Natural killer cell (primary cell): ENCODE measurements around the gene MYCBPAP. TPM values are rescaled to one million over a fixed set of nuclear protein-coding genes. Genes with fewer than 3 reads are reported as not detected.

Experiments
- ATAC-seq, 3 donors: fragments of 150-1000 bp in 2 of 3; fragments of 200-7000 bp in 1 of 3; cut with Tn5 transposase; 1 replicate in 1 of 3; 2 replicates in 2 of 3; pipeline ENCODE4 v1.10.0; 2021; ENCODE audit warnings: mild to moderate bottlenecking in 2 of 3, moderate library complexity in 2 of 3
- DNase-seq, 2 donors: peaks; one replicate each; pipeline versions ENCODE4 v3.0.0 to v3.0.0-alpha.2; 2013 to 2021; ENCODE audit warnings: mixed read lengths in 1 of 2
- H3K27ac ChIP-seq: one replicate; pipeline ENCODE4 v1.5.1; 2013; ENCODE audit warnings: mild to moderate bottlenecking, low read length
- H3K27me3 ChIP-seq: one replicate; pipeline ENCODE4 v1.6.1; 2013; ENCODE audit warnings: low read length; ENCODE audit not compliant: control insufficient read depth, insufficient read depth
- H3K36me3 ChIP-seq: one replicate; pipeline ENCODE4 v1.6.1; 2013; ENCODE audit warnings: low read length; ENCODE audit not compliant: control insufficient read depth, insufficient read depth
- H3K4me1 ChIP-seq: one replicate; pipeline ENCODE4 v1.6.1; 2013; ENCODE audit warnings: low read length; ENCODE audit not compliant: control insufficient read depth, insufficient read depth
- H3K4me3 ChIP-seq: one replicate; pipeline ENCODE4 v1.5.1; 2013; ENCODE audit warnings: low read length
- H3K9me3 ChIP-seq: one replicate; pipeline ENCODE4 v1.6.1; 2013; ENCODE audit warnings: low read length; ENCODE audit not compliant: control insufficient read depth, insufficient read depth
- H3K27ac Mint-ChIP-seq, 2 donors: one replicate each; pipeline ENCODE4 v1.8.0; 2022; ENCODE audit warnings: mild to moderate bottlenecking in 2 of 2, mixed read lengths in 2 of 2, moderate library complexity in 1 of 2
- H3K27me3 Mint-ChIP-seq, 2 donors: one replicate each; pipeline ENCODE4 v1.8.0; 2022; ENCODE audit warnings: low read depth in 2 of 2, mixed read lengths in 2 of 2
- H3K36me3 Mint-ChIP-seq: one replicate; pipeline ENCODE4 v1.8.0; 2022; ENCODE audit warnings: mixed read lengths
- H3K4me1 Mint-ChIP-seq, 2 donors: one replicate each; pipeline ENCODE4 v1.8.0; 2022; ENCODE audit warnings: mixed read lengths in 2 of 2
- H3K4me3 Mint-ChIP-seq: one replicate; pipeline ENCODE4 v1.8.0; 2022; ENCODE audit warnings: mild to moderate bottlenecking, moderate library complexity, mixed read lengths
- H3K9me3 Mint-ChIP-seq, 2 donors: one replicate each; pipeline ENCODE4 v1.8.0; 2022; ENCODE audit warnings: mixed read lengths in 2 of 2
- CTCF ChIP-seq: fragments of 200-600 bp; IDR thresholded peaks from one replicate; pipeline ENCODE4 v1.8.0; 2022; ENCODE audit warnings: antibody characterized with exemption
- WGBS: methylation state at CpG from one replicate; pipeline ENCODE4 v1.1.7; 2013; ENCODE audit warnings: missing lambda C conversion rate; ENCODE audit not compliant: insufficient coverage; 5-methylcytosine and 5-hydroxymethylcytosine counted together
- intact Hi-C: fragments of 100-400 bp; cut with micrococcal nuclease; formaldehyde crosslinking; loops from one replicate; pipeline ENCODE4 v1.14.2; 2022
- total RNA-seq, 4 donors: library from RNA; stranded (reverse); fragments of 120-200 nt in 1 of 4; gene quantifications; one replicate each; pipeline versions ENCODE4 v1.2.3 to v1.2.4, GENCODE V29; 2013 to 2022

The MYCBPAP gene
- total RNA-seq, 3 donors from 2014 or later (not counting 1 experiment from before 2014, with no cell fraction given), result 0.26 to 4.9 (median 0.70) TPM

- H3K4me1 ChIP-seq, result peaks cover 21% of the 10 kb centered on the region
- H3K27me3 ChIP-seq, result peaks cover 32% of the 10 kb centered on the region
- WGBS, result 33% methylated on average over 5 of the region's 10 CpGs
- Mint-ChIP-seq H3K27me3 (peaks cover 53 to 56% of the 10 kb centered on the region in 2 donors), H3K36me3 (no peaks in the 10 kb centered on the region), H3K4me1 (peaks cover 6 to 15% of the 10 kb centered on the region in 2 donors), H3K27ac (peak overlapping the region in 1 of 2 donors; percentile 58), H3K4me3 (no peak overlapping the region), H3K9me3 (no peaks in the 10 kb centered on the region)
- no peaks in the 10 kb centered on the region for H3K9me3 ChIP-seq
- no peak for TF ChIP-seq CTCF
- ATAC-seq, result peak in 2 of 3 donors; percentile 31 to 43
- no peaks in the 10 kb centered on the region for H3K36me3 ChIP-seq
- DNase-seq, result peak in 1 of 2 donors; percentile 56
- intact Hi-C loops, result no loop called here
- no peak overlapping the region for H3K4me3 ChIP-seq
- no peak overlapping the region for H3K27ac ChIP-seq
Measured at GRCh38 chr17:50565402-50566350, 57.4 kb downstream of the MYCBPAP start.

GRCh38 chr17:50566886-50567285, 58.6 kb downstream of the MYCBPAP start:
- intact Hi-C loops, result no loop called here
- H3K9me3 ChIP-seq, result no peaks in the 10 kb centered on the region
- no peak overlapping the region for H3K27ac ChIP-seq
- Mint-ChIP-seq H3K9me3 (no peaks in the 10 kb centered on the region), H3K27ac (peak overlapping the region in 1 of 2 donors; percentile 58), H3K4me3 (no peak overlapping the region), H3K36me3 (no peaks in the 10 kb centered on the region), H3K4me1 (peaks cover 6 to 15% of the 10 kb centered on the region in 2 donors), H3K27me3 (peaks cover 53 to 58% of the 10 kb centered on the region in 2 donors)
- TF ChIP-seq CTCF, result no peak
- no peaks in the 10 kb centered on the region for H3K36me3 ChIP-seq
- H3K27me3 ChIP-seq, result peaks cover 28% of the 10 kb centered on the region
- ATAC-seq, result no peak
- 58% methylated on average over 2 of the region's 2 CpGs for WGBS
- H3K4me3 ChIP-seq, result no peak overlapping the region
- DNase-seq, result no peak
- peaks cover 9% of the 10 kb centered on the region for H3K4me1 ChIP-seq

DNA sequence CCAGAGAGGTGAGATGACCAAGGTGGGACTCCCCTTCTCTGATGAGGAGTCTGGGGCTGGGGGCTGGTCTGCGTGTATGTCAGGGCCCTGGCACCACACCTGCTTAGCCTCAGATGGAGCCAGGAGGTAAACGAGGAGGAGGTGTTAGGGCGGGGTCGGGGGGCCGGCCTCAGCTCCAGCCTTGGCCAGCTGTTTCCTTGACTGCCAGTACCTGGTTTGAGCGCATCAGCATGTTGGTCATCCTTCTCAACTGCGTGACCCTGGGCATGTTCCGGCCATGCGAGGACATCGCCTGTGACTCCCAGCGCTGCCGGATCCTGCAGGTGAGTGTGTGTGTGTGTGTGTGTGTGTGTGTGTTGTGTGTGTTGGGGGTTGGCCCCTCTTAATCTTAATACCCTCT, 60.4 kb downstream of the MYCBPAP start:
- peaks cover 0 to 8% of the 10 kb centered on the region in 2 donors for H3K4me1 Mint-ChIP-seq
- 86% methylated on average over 8 of the region's 12 CpGs for WGBS
- Histone ChIP-seq H3K4me1 (no peaks in the 10 kb centered on the region), H3K27ac (no peak overlapping the region), H3K27me3 (peaks cover 12% of the 10 kb centered on the region), H3K36me3 (no peaks in the 10 kb centered on the region), H3K4me3 (no peak overlapping the region), H3K9me3 (no peaks in the 10 kb centered on the region)
- H3K27me3 Mint-ChIP-seq, result peaks cover 38 to 52% of the 10 kb centered on the region in 2 donors
- no peak overlapping the region for H3K4me3 Mint-ChIP-seq
- ATAC-seq (no peak), DNase-seq (no peak)
- H3K27ac Mint-ChIP-seq, result no peak overlapping the region
- no peaks in the 10 kb centered on the region for H3K9me3 Mint-ChIP-seq
- H3K36me3 Mint-ChIP-seq, result no peaks in the 10 kb centered on the region
- intact Hi-C loops, result no loop called here
- TF ChIP-seq CTCF, result no peak
